Measurements from ENCODE around the gene STT3B. TPM values are rescaled to one million over a fixed set of nuclear protein-coding genes. Genes with fewer than 3 reads are reported as not detected.

STT3B gene
- 206 to 214 TPM (median 210 TPM) in 3 replicates for total RNA-seq

DNA sequence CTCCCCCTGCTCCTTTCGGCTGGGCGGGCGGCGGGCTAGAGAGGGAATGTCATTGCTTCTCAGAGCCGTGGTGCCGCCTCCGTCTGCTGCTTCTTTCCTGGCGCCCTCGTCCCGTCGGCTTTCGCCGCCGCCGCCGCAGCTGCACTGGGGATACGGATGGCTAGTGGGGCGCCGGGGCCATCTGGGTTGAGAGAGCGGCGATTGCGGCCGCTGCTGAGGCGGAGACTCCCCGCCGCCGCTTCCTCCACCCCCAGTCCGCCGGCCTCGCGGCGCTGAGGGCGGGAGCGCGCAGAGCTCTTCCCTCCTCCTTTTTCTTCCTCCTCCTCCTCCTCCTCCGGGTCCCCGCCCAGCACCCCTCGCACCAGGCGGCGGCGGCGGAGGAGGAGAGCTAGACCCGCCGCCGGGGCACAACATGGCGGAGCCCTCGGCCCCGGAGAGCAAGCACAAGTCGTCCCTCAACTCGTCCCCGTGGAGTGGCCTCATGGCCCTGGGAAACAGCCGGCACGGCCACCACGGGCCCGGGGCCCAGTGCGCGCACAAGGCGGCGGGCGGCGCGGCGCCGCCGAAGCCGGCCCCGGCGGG is at the start of gene STT3B:
Gene STT3B (plus strand): TSS at position 339 of the 582 bp plus-strand sequence. CDS start 74 bp downstream, at position 413.
- peaks cover 34% of the 10 kb centered on the region for H3K4me1 Mint-ChIP-seq
- H3K27ac Mint-ChIP-seq: peak within 1 kb of the TSS; percentile 99
- H3K4me3 Mint-ChIP-seq: no peak within 1 kb of the TSS
- H3K9me3 Mint-ChIP-seq: no peaks in the 10 kb centered on the region
- DNase-seq (ENCODE audit: low spot score in 2 of 2, unreplicated experiment in 2 of 2): peak in 1 of 2 experiments; percentile 59
- TF ChIP-seq, protein P1, sequence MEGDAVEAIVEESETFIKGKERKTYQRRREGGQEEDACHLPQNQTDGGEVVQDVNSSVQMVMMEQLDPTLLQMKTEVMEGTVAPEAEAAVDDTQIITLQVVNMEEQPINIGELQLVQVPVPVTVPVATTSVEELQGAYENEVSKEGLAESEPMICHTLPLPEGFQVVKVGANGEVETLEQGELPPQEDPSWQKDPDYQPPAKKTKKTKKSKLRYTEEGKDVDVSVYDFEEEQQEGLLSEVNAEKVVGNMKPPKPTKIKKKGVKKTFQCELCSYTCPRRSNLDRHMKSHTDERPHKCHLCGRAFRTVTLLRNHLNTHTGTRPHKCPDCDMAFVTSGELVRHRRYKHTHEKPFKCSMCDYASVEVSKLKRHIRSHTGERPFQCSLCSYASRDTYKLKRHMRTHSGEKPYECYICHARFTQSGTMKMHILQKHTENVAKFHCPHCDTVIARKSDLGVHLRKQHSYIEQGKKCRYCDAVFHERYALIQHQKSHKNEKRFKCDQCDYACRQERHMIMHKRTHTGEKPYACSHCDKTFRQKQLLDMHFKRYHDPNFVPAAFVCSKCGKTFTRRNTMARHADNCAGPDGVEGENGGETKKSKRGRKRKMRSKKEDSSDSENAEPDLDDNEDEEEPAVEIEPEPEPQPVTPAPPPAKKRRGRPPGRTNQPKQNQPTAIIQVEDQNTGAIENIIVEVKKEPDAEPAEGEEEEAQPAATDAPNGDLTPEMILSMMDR (IDR thresholded peaks at IDR 0.05; ENCODE audit: unreplicated experiment): no peak
- H3K36me3 Mint-ChIP-seq: peaks cover 1% of the 10 kb centered on the region
- no peaks in the 10 kb centered on the region for H3K27me3 Mint-ChIP-seq (ENCODE audit: low read depth)

DNA sequence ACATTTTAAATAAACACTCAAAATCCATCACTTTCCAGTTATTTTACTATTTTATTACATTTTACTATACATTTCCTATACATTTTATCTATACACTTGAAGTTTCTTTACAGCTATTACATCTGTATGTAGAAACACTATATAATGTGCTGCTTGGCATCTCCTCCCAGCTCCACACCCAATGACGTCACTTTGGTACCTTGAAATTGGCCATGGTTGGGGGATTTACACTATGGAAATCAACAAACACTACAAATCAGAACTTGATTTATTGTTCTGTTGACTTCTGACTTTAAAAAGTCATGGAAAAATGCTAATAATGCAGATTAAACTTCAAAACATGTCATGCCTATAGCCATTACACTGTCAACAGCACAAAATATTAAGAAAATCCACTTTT is 48.9 kb upstream of the STT3B start:
- no peaks in the 10 kb centered on the region for H3K36me3 Mint-ChIP-seq
- H3K27ac Mint-ChIP-seq: no peak overlapping the region
- peaks cover 9% of the 10 kb centered on the region for H3K9me3 Mint-ChIP-seq
- peaks cover 32% of the 10 kb centered on the region for H3K4me1 Mint-ChIP-seq
- no peaks in the 10 kb centered on the region for H3K27me3 Mint-ChIP-seq (ENCODE audit: low read depth)
- H3K4me3 Mint-ChIP-seq: no peak overlapping the region
- no peak for DNase-seq (ENCODE audit: low spot score in 2 of 2, unreplicated experiment in 2 of 2)
- TF ChIP-seq, protein P1 (IDR thresholded peaks at IDR 0.05; ENCODE audit: unreplicated experiment): no peak

DNA sequence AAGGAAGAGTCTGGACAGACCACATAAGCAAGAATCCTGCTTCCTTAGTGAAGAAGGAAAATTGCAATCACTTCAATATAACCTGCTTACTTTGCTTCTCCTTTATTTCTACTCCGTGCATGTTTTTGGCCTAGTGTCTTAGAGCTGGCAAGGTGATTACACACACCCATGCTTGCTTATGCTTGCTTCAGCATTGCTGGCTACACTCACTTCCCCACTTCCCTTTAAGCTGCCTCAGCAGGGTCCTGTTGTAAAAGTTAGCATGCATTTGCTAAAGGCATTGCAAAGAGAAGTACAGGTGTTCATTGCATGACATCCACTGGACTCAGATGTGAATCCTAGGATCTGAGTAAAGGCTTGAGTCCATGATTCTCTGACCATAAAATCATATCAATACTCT is 47.5 kb upstream of the STT3B start:
- DNase-seq (ENCODE audit: low spot score in 2 of 2, unreplicated experiment in 2 of 2): no peak
- peak overlapping the region; percentile 64 for H3K27ac Mint-ChIP-seq
- H3K27me3 Mint-ChIP-seq (ENCODE audit: low read depth): no peaks in the 10 kb centered on the region
- H3K4me1 Mint-ChIP-seq: peaks cover 32% of the 10 kb centered on the region
- TF ChIP-seq, protein P1 (IDR thresholded peaks at IDR 0.05; ENCODE audit: unreplicated experiment): no peak
- no peaks in the 10 kb centered on the region for H3K36me3 Mint-ChIP-seq
- H3K4me3 Mint-ChIP-seq: no peak overlapping the region
- peaks cover 8% of the 10 kb centered on the region for H3K9me3 Mint-ChIP-seq

DNA sequence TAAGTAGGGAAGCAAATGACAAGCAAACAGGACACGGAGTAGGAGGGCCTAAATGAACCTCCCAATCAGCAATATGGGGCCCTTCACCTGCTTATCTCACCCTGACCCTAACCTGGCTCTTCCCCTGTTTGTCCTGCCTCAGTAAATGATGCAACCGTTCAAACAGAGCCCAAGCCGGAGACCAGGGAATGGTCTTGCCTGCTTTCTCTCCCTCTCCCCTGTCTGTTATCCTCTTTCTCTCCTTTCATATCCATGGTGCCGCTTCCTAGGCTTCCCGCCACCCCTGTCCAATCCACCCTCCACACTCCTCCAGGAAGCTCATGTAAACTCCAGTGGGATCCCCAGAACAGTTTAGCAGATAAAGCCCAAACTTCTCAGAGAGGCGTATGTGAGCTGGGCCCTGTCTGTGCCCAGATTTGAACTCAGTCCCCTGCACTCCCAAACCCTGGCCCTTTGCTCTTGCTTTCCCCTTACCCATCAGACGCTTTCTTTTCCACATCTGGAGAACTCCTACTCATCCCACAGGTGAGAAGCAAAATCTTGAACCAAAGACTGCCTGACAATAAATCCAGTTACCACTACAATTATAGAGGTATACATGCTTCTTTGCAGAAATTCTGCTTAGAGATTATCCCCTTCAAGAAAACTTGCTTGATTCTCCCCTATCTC is 45.7 kb upstream of the STT3B start:
- Mint-ChIP-seq H3K4me3 (no peak overlapping the region), H3K9me3 (peaks cover 8% of the 10 kb centered on the region), H3K36me3 (no peaks in the 10 kb centered on the region), H3K4me1 (peaks cover 21% of the 10 kb centered on the region), H3K27me3 (ENCODE audit: low read depth) (no peaks in the 10 kb centered on the region), H3K27ac (no peak overlapping the region)
- TF ChIP-seq, protein P1 (IDR thresholded peaks at IDR 0.05; ENCODE audit: unreplicated experiment): no peak
- no peak for DNase-seq (ENCODE audit: low spot score in 2 of 2, unreplicated experiment in 2 of 2)

DNA sequence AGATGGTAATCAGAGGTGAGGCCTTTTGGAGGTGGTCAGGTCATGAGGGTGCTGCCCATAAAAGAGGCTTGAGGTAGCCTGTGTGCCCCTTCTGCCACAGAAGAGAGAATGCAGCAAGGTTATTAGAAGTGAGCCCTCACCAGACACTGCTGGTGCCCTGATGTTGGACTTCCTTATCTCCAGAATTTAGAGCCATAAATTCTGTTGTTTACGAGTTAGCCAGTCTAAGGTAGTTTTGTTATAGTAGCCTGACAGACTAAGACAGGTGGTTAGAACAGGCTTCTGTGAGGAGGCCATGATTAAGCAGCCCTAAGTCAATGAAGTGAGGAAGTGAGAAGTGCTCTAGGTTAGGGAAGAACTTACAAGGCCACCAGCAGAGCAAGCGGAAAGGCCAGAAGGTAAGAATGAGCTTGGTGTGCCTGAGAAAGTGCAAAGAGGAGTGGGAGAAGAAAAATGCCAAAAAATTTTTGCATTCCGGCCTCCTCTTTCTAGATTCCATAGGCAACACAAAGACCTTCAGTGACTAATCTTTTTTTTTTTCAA is 44.2 kb upstream of the STT3B start:
- no peak for DNase-seq (ENCODE audit: low spot score in 2 of 2, unreplicated experiment in 2 of 2)
- TF ChIP-seq, protein P1 (IDR thresholded peaks at IDR 0.05; ENCODE audit: unreplicated experiment): no peak
- Mint-ChIP-seq H3K9me3 (peaks cover 8% of the 10 kb centered on the region), H3K4me3 (no peak overlapping the region), H3K27me3 (ENCODE audit: low read depth) (no peaks in the 10 kb centered on the region), H3K36me3 (no peaks in the 10 kb centered on the region), H3K27ac (peak overlapping the region; percentile 8), H3K4me1 (peaks cover 10% of the 10 kb centered on the region)
